Naive thymus-derived CD8-positive, alpha-beta T cell (primary cell): ENCODE data around the gene LMLN. TPM values are rescaled to one million over a fixed set of nuclear protein-coding genes. Genes with fewer than 3 reads are reported as not detected.
"Not testable (repeated sequence)": the region's sequence is repeated elsewhere in the genome, so short reads cannot be mapped to it uniquely, and the experiment has no call there.

Experiments used
- ATAC-seq, 2 donors: fragments of 150-1000 bp; cut with Tn5 transposase in 1 of 2; sonication (Bioruptor Pico), chemical (Tn5 transposase) in 1 of 2; 1 replicate in 1 of 2; 2 replicates in 1 of 2; pipeline ENCODE4 v1.10.0; 2021; ENCODE audit warnings: mild to moderate bottlenecking in 2 of 2, moderate library complexity in 2 of 2
- POLR2A ChIA-PET: fragments of 350-600 bp; sonication (Branson Sonifier 250); formaldehyde crosslinking; loops from one replicate; lab custom pipeline; 2021; ENCODE audit warnings: antibody characterized with exemption; lab: Charles Lee
- DNase-seq, 10 donors: peaks; one replicate each; pipeline versions ENCODE4 v3.0.0 to v3.0.0-alpha.2; 2020 to 2022
- H3K27ac Mint-ChIP-seq, 10 donors: one replicate each; pipeline ENCODE4 v1.8.0; 2020 to 2022; ENCODE audit warnings: mild to moderate bottlenecking in 10 of 10, mixed read lengths in 10 of 10, moderate library complexity in 4 of 10, inconsistent platforms in 1 of 10
- H3K27me3 Mint-ChIP-seq, 5 donors: one replicate each; pipeline ENCODE4 v1.8.0; 2021 to 2022; ENCODE audit warnings: mixed read lengths in 5 of 5
- H3K36me3 Mint-ChIP-seq, 3 donors: one replicate each; pipeline ENCODE4 v1.8.0; 2020 to 2022; ENCODE audit warnings: mixed read lengths in 3 of 3, mild to moderate bottlenecking in 2 of 3, inconsistent platforms in 1 of 3
- H3K4me1 Mint-ChIP-seq, 4 donors: one replicate each; pipeline ENCODE4 v1.8.0; 2021 to 2022; ENCODE audit warnings: mixed read lengths in 4 of 4
- H3K4me3 Mint-ChIP-seq, 10 donors: one replicate each; pipeline ENCODE4 v1.8.0; 2020 to 2022; ENCODE audit warnings: mild to moderate bottlenecking in 10 of 10, mixed read lengths in 10 of 10, moderate library complexity in 6 of 10, inconsistent platforms in 1 of 10
- H3K9me3 Mint-ChIP-seq, 9 donors: one replicate each; pipeline ENCODE4 v1.8.0; 2020 to 2022; ENCODE audit warnings: mixed read lengths in 9 of 9, mild to moderate bottlenecking in 3 of 9, inconsistent platforms in 1 of 9, moderate library complexity in 1 of 9
- polyA plus RNA-seq, 3 donors: library from polyadenylated mRNA; unstranded; fragments of 300-500 nt; fragmentation: Illumina TruSeq; gene quantifications; one replicate each; pipeline ENCODE4 v1.2.3, GENCODE V29; 2021
- total RNA-seq, 8 experiments: library from RNA in 2 of 8; stranded (reverse) in 2 of 8; gene quantifications; one replicate each; pipeline ENCODE4 v1.2.3 and lab custom pipeline; 2021 to 2026

Gene LMLN
- total and polyA plus RNA-seq, 5 experiments from 2014 or later: 3.3 to 13.2 (median 4.9) TPM

DNA sequence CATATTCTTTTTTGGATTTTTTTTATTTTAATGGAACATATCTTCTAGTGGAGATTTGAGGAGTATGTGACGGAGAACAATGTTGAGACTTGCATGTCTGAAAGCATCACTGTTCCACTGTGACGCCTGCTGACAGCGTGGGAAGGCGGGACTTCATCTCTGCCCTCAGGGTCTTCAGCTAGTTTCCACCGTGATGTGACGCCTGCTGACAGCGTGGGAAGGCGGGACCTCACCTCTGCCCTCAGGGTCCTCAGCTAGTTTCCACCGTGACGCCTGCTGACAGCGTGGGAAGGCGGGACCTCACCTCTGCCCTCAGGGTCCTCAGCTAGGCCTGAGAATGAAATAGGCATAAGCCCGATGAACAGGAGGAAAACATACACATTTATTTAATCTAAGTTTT lies 70.7 kb downstream of the LMLN start:
- POLR2A ChIA-PET: no interaction called here
- Mint-ChIP-seq H3K27ac (peak overlapping the region in 3 of 10 donors; percentile 13 to 29 (median 29)), H3K4me1 (peaks cover 0 to 2% (median 0%) of the 10 kb centered on the region in 4 donors), H3K27me3 (no peaks in the 10 kb centered on the region), H3K4me3 (no peak overlapping the region), H3K9me3 (no peaks in the 10 kb centered on the region), H3K36me3 (peaks cover 6 to 46% (median 15%) of the 10 kb centered on the region in 3 donors)
- no peak for ATAC-seq
- DNase-seq: no peak

- Mint-ChIP-seq H3K9me3 (no peaks in the 10 kb centered on the region), H3K4me1 (peaks cover 0 to 2% (median 0%) of the 10 kb centered on the region in 4 donors), H3K27me3 (no peaks in the 10 kb centered on the region), H3K4me3 (no peak overlapping the region), H3K36me3 (peaks cover 5 to 34% (median 11%) of the 10 kb centered on the region in 3 donors), H3K27ac (peak overlapping the region in 1 of 10 donors; percentile 59)
- POLR2A ChIA-PET: no interaction called here
- no peak for DNase-seq
- no peak for ATAC-seq
These were observed 72.3 kb downstream of the LMLN start for GRCh38 chr3:198032039-198032936.

DNA sequence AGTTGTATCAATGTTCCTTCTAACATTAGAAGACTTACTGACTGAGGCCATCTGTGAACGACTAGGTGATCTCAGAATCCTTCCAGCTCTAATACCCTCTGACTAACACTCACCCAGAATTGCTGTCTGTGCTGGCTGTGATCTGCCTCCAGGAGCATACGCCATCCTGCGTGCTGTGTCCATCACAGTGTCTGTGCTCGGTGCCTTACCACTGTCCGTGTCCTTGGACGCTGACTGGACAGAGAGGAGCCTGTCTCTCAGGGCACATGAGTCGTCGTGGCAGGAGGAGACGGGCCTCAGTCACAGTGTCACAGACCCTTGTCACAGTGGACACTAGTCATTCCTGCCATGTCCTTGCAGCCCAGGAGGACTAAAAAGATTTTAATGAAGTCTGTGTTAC lies 83.1 kb downstream of the LMLN start:
- no peak for DNase-seq
- Mint-ChIP-seq H3K27me3 (peaks cover 0 to 10% (median 0%) of the 10 kb centered on the region in 5 donors), H3K27ac (peak overlapping the region in 1 of 10 donors; percentile 63), H3K4me3 (no peak overlapping the region), H3K36me3 (peaks cover 0 to 27% (median 22%) of the 10 kb centered on the region in 3 donors), H3K4me1 (peaks cover 0 to 4% (median 2%) of the 10 kb centered on the region in 4 donors), H3K9me3 (peaks cover 0 to 9% (median 0%) of the 10 kb centered on the region in 9 donors)
- no peak for ATAC-seq
- POLR2A ChIA-PET: no interaction called here

GRCh38 chr3:198046120-198046857 lies 86.3 kb downstream of the LMLN start:
- peaks cover 0 to 5% (median 0%) of the 10 kb centered on the region in 3 donors for H3K36me3 Mint-ChIP-seq
- POLR2A ChIA-PET: no interaction called here
- peaks cover 0 to 4% (median 1%) of the 10 kb centered on the region in 4 donors for H3K4me1 Mint-ChIP-seq
- peaks cover 0 to 22% (median 5%) of the 10 kb centered on the region in 5 donors for H3K27me3 Mint-ChIP-seq
- H3K27ac Mint-ChIP-seq: no peak overlapping the region
- DNase-seq (no peak), ATAC-seq (no peak)
- H3K9me3 Mint-ChIP-seq: peaks cover 0 to 5% (median 0%) of the 10 kb centered on the region in 9 donors
- peak overlapping the region in 1 of 10 donors; percentile 24 for H3K4me3 Mint-ChIP-seq

DNA sequence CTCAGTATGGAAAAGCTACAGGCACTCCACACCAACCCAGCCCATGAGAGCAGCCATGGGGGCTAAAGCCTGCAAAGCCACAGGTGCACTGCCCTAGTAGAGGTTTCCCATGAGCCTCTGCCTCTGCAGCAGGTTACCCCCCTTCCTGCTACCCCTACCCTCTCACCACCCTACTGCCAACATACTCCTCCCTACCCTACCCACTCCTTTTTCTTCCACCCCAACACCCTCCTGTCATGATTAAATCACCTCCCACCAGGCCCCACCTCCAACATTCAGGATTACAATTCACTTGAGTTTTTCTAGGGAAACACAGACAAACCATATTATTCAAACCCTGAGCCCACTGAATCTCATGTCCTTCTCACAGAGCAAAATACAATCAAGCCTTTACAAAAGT lies 88.4 kb downstream of the LMLN start:
- Mint-ChIP-seq H3K4me1 (peaks cover 0 to 4% (median 1%) of the 10 kb centered on the region in 4 donors), H3K4me3 (no peak overlapping the region), H3K27ac (no peak overlapping the region), H3K27me3 (peaks cover 2 to 31% (median 5%) of the 10 kb centered on the region in 5 donors), H3K9me3 (peaks cover 0 to 8% (median 0%) of the 10 kb centered on the region in 9 donors), H3K36me3 (no peaks in the 10 kb centered on the region)
- DNase-seq (no peak), ATAC-seq (no peak)
- POLR2A ChIA-PET: no interaction called here

GRCh38 chr3:198051836-198052235 lies 91.8 kb downstream of the LMLN start:
- peaks cover 0 to 4% (median 0%) of the 10 kb centered on the region in 4 donors for H3K4me1 Mint-ChIP-seq
- H3K9me3 Mint-ChIP-seq: peaks cover 0 to 8% (median 0%) of the 10 kb centered on the region in 9 donors
- no peak overlapping the region for H3K4me3 Mint-ChIP-seq
- DNase-seq: no peak
- no peaks in the 10 kb centered on the region for H3K36me3 Mint-ChIP-seq
- no peak for ATAC-seq
- no peak overlapping the region for H3K27ac Mint-ChIP-seq
- H3K27me3 Mint-ChIP-seq: peaks cover 4 to 47% (median 11%) of the 10 kb centered on the region in 5 donors
- POLR2A ChIA-PET: no interaction called here

GRCh38 chr3:198053462-198053861 lies 93.4 kb downstream of the LMLN start:
- peaks cover 8 to 45% (median 14%) of the 10 kb centered on the region in 5 donors for H3K27me3 Mint-ChIP-seq
- H3K4me1 Mint-ChIP-seq, H3K36me3 Mint-ChIP-seq, ATAC-seq, H3K9me3 Mint-ChIP-seq, POLR2A ChIA-PET, H3K27ac Mint-ChIP-seq, H3K4me3 Mint-ChIP-seq, DNase-seq: not testable (repeated sequence)

DNA sequence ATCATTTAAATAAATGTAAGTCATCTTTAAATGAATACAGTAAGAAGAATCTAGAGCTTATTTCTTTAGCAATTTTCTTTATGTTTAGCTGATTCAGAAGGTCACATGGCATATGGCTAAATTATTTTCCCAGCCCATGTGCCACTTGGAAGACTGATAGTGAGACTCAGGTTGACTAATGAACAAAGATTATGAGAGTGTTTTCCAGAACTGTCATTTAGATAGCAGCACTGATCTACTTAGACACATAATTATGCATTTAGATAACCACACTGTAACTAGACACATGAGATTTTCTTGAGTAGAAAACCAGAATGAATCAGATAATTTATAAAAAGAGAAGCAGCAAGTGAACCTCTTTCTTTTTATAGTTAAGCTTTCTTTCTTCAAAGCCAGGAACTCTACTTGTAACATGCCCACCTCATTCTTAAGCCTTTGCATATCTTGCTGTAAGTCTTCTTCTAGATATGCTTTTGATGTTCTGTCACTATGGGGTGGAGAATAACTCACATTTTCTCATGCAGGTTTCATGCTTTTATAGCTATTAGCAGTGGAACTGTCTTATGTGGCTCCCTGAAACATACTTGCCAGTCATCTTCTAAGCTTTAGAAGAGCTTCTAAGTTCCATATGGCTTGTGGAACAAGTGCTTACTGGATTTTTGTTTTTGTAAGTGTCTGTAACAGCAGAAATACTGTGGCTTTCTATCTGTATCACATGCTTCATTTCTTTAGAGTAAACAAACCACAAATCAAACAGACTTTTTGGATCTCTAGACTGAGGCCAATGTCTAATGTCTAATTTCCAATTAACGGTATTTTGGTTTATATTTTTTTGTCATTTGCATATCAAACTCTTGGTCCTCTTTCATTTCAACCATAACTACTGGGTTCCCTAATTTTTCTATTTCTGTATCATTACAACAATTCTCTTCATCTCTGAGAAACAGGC lies 101.4 kb downstream of the LMLN start:
- peaks cover 0 to 3% (median 0%) of the 10 kb centered on the region in 9 donors for H3K9me3 Mint-ChIP-seq
- H3K36me3 Mint-ChIP-seq: peaks cover 0 to 4% (median 0%) of the 10 kb centered on the region in 3 donors
- ATAC-seq (no peak), DNase-seq (no peak)
- POLR2A ChIA-PET: no interaction called here
- H3K4me3 Mint-ChIP-seq: no peak overlapping the region
- H3K27me3 Mint-ChIP-seq: peaks cover 5 to 32% (median 8%) of the 10 kb centered on the region in 5 donors
- H3K4me1 Mint-ChIP-seq: peaks cover 0 to 4% (median 0%) of the 10 kb centered on the region in 4 donors
- no peak overlapping the region for H3K27ac Mint-ChIP-seq

- no peak overlapping the region for H3K4me3 Mint-ChIP-seq
- H3K27ac Mint-ChIP-seq: no peak overlapping the region
- no peak for DNase-seq
- POLR2A ChIA-PET: no interaction called here
- peaks cover 0 to 2% (median 0%) of the 10 kb centered on the region in 9 donors for H3K9me3 Mint-ChIP-seq
- peaks cover 0 to 3% (median 0%) of the 10 kb centered on the region in 3 donors for H3K36me3 Mint-ChIP-seq
- peaks cover 3 to 28% (median 6%) of the 10 kb centered on the region in 5 donors for H3K27me3 Mint-ChIP-seq
- H3K4me1 Mint-ChIP-seq: peaks cover 0 to 7% (median 0%) of the 10 kb centered on the region in 4 donors
- ATAC-seq: no peak
These were observed 102.0 kb downstream of the LMLN start for GRCh38 chr3:198062068-198062465.

DNA sequence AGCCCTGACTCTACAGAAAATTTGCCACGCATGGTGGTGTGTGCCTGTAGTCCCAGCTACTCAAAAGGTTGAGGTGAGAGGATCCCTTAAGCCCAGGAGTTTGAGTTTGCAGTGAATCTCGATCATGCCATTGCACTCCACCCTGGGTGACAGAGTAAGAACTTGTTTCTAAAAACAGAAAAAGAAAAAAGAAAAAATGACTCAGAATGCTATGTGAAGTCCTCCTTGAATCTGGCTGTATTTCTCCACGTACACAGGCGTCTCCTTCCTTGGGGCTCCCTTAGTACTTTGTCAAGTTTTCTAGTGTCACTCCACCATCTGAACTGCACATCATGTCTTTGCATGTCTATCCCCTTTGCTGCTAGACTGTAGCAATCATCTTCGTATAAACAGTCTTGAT lies 104.4 kb downstream of the LMLN start:
- DNase-seq (no peak), ATAC-seq (no peak)
- no peaks in the 10 kb centered on the region for H3K9me3 Mint-ChIP-seq
- H3K4me1 Mint-ChIP-seq: peaks cover 0 to 11% (median 0%) of the 10 kb centered on the region in 4 donors
- POLR2A ChIA-PET: no interaction called here
- no peaks in the 10 kb centered on the region for H3K36me3 Mint-ChIP-seq
- no peak overlapping the region for H3K4me3 Mint-ChIP-seq
- H3K27ac Mint-ChIP-seq: no peak overlapping the region
- peaks cover 0 to 9% (median 4%) of the 10 kb centered on the region in 5 donors for H3K27me3 Mint-ChIP-seq

DNA sequence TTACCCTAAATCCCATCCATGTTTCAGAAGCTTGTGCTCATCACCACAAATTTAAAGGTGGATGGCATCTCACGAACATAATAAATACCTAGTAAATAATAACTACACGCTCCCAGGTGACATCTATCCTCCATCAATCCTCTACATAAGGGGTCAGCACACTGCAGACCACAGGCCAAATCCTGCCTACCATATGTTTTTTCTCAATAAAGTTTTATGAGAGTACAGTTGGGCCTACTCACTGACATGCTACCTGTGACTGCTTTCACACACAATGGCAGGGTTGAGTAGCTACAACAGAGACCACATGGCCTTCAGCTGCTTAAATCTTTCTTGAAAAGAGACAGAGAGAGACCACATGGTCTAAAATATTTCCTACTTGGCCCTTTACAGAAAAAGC lies 105.9 kb downstream of the LMLN start:
- DNase-seq: no peak
- H3K27me3 Mint-ChIP-seq: peaks cover 0 to 9% (median 4%) of the 10 kb centered on the region in 5 donors
- no peaks in the 10 kb centered on the region for H3K9me3 Mint-ChIP-seq
- H3K4me1 Mint-ChIP-seq: peaks cover 0 to 11% (median 0%) of the 10 kb centered on the region in 4 donors
- H3K36me3 Mint-ChIP-seq: no peaks in the 10 kb centered on the region
- ATAC-seq: no peak
- no peak overlapping the region for H3K4me3 Mint-ChIP-seq
- H3K27ac Mint-ChIP-seq: no peak overlapping the region
- POLR2A ChIA-PET: no interaction called here

GRCh38 chr3:198067416-198067815 lies 107.4 kb downstream of the LMLN start:
- POLR2A ChIA-PET: interaction anchor here (0.7 kb wide), 1 partner anchor 13 kb away, joined by 5 read pairs; no protein-coding TSS in a partner anchor
- H3K9me3 Mint-ChIP-seq: no peaks in the 10 kb centered on the region
- ATAC-seq (no peak), DNase-seq (no peak)
- peaks cover 0 to 9% (median 4%) of the 10 kb centered on the region in 5 donors for H3K27me3 Mint-ChIP-seq
- H3K36me3 Mint-ChIP-seq: no peaks in the 10 kb centered on the region
- H3K4me3 Mint-ChIP-seq: no peak overlapping the region
- H3K27ac Mint-ChIP-seq: no peak overlapping the region
- H3K4me1 Mint-ChIP-seq: peaks cover 3 to 21% (median 8%) of the 10 kb centered on the region in 4 donors
